GM23338 (cell line): ENCODE results near the gene BAHCC1. TPM values are rescaled to one million over a fixed set of nuclear protein-coding genes. Genes with fewer than 3 reads are reported as not detected.

Source experiments
- ATAC-seq: fragments of 200-7000 bp; cut with Tn5 transposase; 3 replicates; pipeline ENCODE4 v1.9.1; 2020
- DNase-seq: peaks from one replicate; pipeline ENCODE4 v3.0.0-alpha.2; 2015; ENCODE audit warnings: low spot score
- H2AFZ ChIP-seq: fragments of 200-600 bp; sonication (generic); 2 replicates; pipeline ENCODE4 v1.8.0; 2016; ENCODE audit warnings: antibody characterized with exemption, mild to moderate bottlenecking, moderate library complexity
- H3F3A ChIP-seq: fragments of 200-600 bp; sonication (generic); replicated peaks from 2 replicates; pipeline ENCODE4 v1.8.0; 2017; ENCODE audit warnings: antibody characterized with exemption, mixed run types, low read depth
- H3K27ac ChIP-seq: fragments of 200-600 bp; sonication (generic); 2 replicates; pipeline ENCODE4 v1.6.1; 2016; ENCODE audit warnings: low read depth
- H3K27me3 ChIP-seq: fragments of 200-600 bp; sonication (generic); 2 replicates; pipeline ENCODE4 v1.8.0; 2016; ENCODE audit warnings: mild to moderate bottlenecking, mixed run types, moderate library complexity; ENCODE audit not compliant: insufficient read depth
- H3K36me3 ChIP-seq: fragments of 200-600 bp; sonication (generic); 2 replicates; pipeline ENCODE4 v1.8.0; 2016; ENCODE audit warnings: mild to moderate bottlenecking; ENCODE audit not compliant: insufficient read depth
- H3K4me1 ChIP-seq: fragments of 200-600 bp; sonication (generic); 2 replicates; pipeline ENCODE4 v1.8.0; 2016; ENCODE audit warnings: mild to moderate bottlenecking, moderate library complexity; ENCODE audit not compliant: insufficient read depth
- H3K4me2 ChIP-seq: fragments of 200-600 bp; sonication (generic); 2 replicates; pipeline ENCODE4 v1.7.1; 2017; ENCODE audit warnings: mixed run types
- H3K4me3 ChIP-seq: fragments of 200-600 bp; sonication (generic); 2 replicates; pipeline ENCODE4 v1.6.1; 2016; ENCODE audit warnings: mixed run types
- H3K79me2 ChIP-seq: fragments of 200-600 bp; sonication (generic); replicated peaks from 2 replicates; pipeline ENCODE4 v1.8.0; 2017; ENCODE audit warnings: mild to moderate bottlenecking; ENCODE audit not compliant: insufficient read depth
- H3K9me2 ChIP-seq: fragments of 200-600 bp; sonication (generic); 2 replicates; pipeline ENCODE4 v1.8.0; 2017; ENCODE audit not compliant: insufficient read depth
- H4K20me1 ChIP-seq: fragments of 200-600 bp; sonication (generic); replicated peaks from 2 replicates; pipeline ENCODE4 v1.8.0; 2017; ENCODE audit warnings: mild to moderate bottlenecking; ENCODE audit not compliant: insufficient read depth
- H3K27ac Mint-ChIP-seq: 2 replicates; pipeline ENCODE4 v1.8.0; 2020; ENCODE audit warnings: inconsistent platforms, mild to moderate bottlenecking, moderate library complexity, mixed read lengths
- H3K27me3 Mint-ChIP-seq: 3 replicates; pipeline ENCODE4 v1.8.0; 2022; ENCODE audit warnings: low read depth, mild to moderate bottlenecking, moderate library complexity, mixed read lengths, inconsistent platforms; ENCODE audit not compliant: insufficient read depth, poor library complexity
- H3K36me3 Mint-ChIP-seq: 3 replicates; pipeline ENCODE4 v1.8.0; 2021; ENCODE audit warnings: low read depth, mild to moderate bottlenecking, inconsistent platforms, moderate library complexity, mixed read lengths
- H3K4me1 Mint-ChIP-seq: 3 replicates; pipeline ENCODE4 v1.8.0; 2020; ENCODE audit warnings: mild to moderate bottlenecking, inconsistent platforms, mixed read lengths
- H3K4me3 Mint-ChIP-seq: 3 replicates; pipeline ENCODE4 v1.8.0; 2021; ENCODE audit warnings: moderate library complexity, mild to moderate bottlenecking, inconsistent platforms, mixed read lengths
- H3K9me3 Mint-ChIP-seq: 3 replicates; pipeline ENCODE4 v1.8.0; 2020; ENCODE audit warnings: moderate library complexity, mild to moderate bottlenecking, inconsistent platforms, mixed read lengths
- CREB1 ChIP-seq: fragments of 250-450 bp; sonication (Bioruptor Pico); IDR thresholded peaks from 2 replicates; pipeline ENCODE4 v1.5.0; 2020; ENCODE audit warnings: low read depth, mild to moderate bottlenecking, moderate library complexity
- EZH2 ChIP-seq: fragments of 200-600 bp; sonication (generic); IDR thresholded peaks from one replicate; pipeline ENCODE4 v1.8.0; 2017; ENCODE audit warnings: antibody characterized with exemption, mild to moderate bottlenecking, low read depth; ENCODE audit not compliant: unreplicated experiment
- EZH2phosphoT487 ChIP-seq: fragments of 200-600 bp; sonication (generic); IDR thresholded peaks from one replicate; pipeline ENCODE4 v1.8.1; 2018; ENCODE audit warnings: antibody characterized with exemption; ENCODE audit not compliant: unreplicated experiment
- JUNB ChIP-seq: IDR thresholded peaks from one replicate; pipeline ENCODE4 v1.6.1; 2016; ENCODE audit warnings: antibody characterized with exemption; ENCODE audit not compliant: unreplicated experiment
- NANOG ChIP-seq: IDR thresholded peaks from 2 replicates; pipeline ENCODE4 v1.6.1; 2016; ENCODE audit warnings: antibody characterized with exemption, borderline replicate concordance
- STAT1 ChIP-seq: IDR thresholded peaks from one replicate; pipeline ENCODE4 v1.6.1; 2016; ENCODE audit warnings: antibody characterized with exemption; ENCODE audit not compliant: unreplicated experiment
- ZNF114 ChIP-seq: fragments of 250-450 bp; sonication (Bioruptor Pico); IDR thresholded peaks from 2 replicates; pipeline ENCODE4 v1.5.0; 2020; ENCODE audit warnings: mild to moderate bottlenecking, moderate library complexity
- ZNF331 ChIP-seq: fragments of 250-450 bp; sonication (Bioruptor Pico); IDR thresholded peaks from 2 replicates; pipeline ENCODE4 v1.5.0; 2020; ENCODE audit warnings: low read depth, mild to moderate bottlenecking, moderate library complexity
- polyA plus RNA-seq: library from polyadenylated mRNA; unstranded; fragments of >200 nt; fragmentation: Nextera tagmentation; extraction: Ambion mirVana; gene quantifications from 2 replicates; pipeline ENCODE4 v1.2.1, GENCODE V29; 2016
- total RNA-seq: library from RNA; depleted of rRNA; stranded (reverse); fragments of >200 nt; shearing (Covaris generic); gene quantifications from 2 replicates; pipeline ENCODE4 v1.2.3, GENCODE V29; 2014
- TF ChIP-seq, protein P1 (sequence below): fragments of 250-450 bp; sonication (Bioruptor Pico); IDR thresholded peaks from 2 replicates; pipeline ENCODE4 v1.5.0; 2020; ENCODE audit warnings: mild to moderate bottlenecking, moderate library complexity
- TF ChIP-seq, protein P2 (sequence below): IDR thresholded peaks from 2 replicates; pipeline ENCODE4 v1.6.1; 2016; ENCODE audit warnings: antibody characterized with exemption
- TF ChIP-seq, protein P3 (sequence below): IDR thresholded peaks from one replicate; pipeline ENCODE4 v1.6.1; 2018; ENCODE audit warnings: antibody characterized with exemption; ENCODE audit not compliant: unreplicated experiment
- TF ChIP-seq, protein P4 (sequence below), 2 experiments: fragments of 200-600 bp in 1 of 2; sonication (generic) in 1 of 2; conservative IDR thresholded peaks; 2 replicates each; pipeline versions ENCODE4 v1.5.1 to v1.6.1; 2016 to 2017; ENCODE audit warnings: antibody characterized with exemption in 2 of 2, low read depth in 2 of 2, mild to moderate bottlenecking in 2 of 2, moderate library complexity in 1 of 2

BAHCC1 gene
- total and polyA plus RNA-seq, 2 experiments from 2014 or later, result 0.24 to 1.1 TPM

DNA sequence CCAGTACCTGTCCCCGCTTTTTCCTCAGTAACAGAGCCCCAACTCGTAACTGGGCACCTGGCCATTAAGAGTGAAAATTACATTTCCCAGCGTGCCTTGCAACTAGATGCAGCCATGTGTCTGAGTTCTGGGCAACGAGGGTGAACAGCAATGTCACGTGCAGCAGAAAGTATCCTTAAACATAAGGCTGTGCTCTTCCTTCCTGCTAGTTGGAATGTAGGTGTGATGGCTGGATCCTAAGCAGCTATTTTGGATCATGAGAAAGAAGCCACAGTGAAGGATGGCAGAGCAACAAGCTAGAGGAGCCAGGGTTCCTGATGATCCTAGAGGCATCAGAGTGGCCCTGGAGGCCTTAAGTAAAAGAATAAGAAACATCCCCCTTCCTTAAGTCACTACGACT, 81.4 kb downstream of the BAHCC1 start:
- H3K4me1 Mint-ChIP-seq, result no peaks in the 10 kb centered on the region; the same call in 2 of the 3 replicates
- no peaks in the 10 kb centered on the region; the same call in 2 of the 3 replicates for H3K36me3 Mint-ChIP-seq
- H4K20me1 ChIP-seq, result no peaks in the 10 kb centered on the region
- no peak overlapping the region for H2AFZ ChIP-seq
- H3K4me2 ChIP-seq, result no peak overlapping the region
- H3K36me3 ChIP-seq, result no peaks in the 10 kb centered on the region
- H3K27me3 Mint-ChIP-seq, result peaks cover 22% of the 10 kb centered on the region
- H3K4me3 Mint-ChIP-seq, result no peak overlapping the region
- no peak overlapping the region for H3K27ac ChIP-seq
- DNase-seq (no peak), ATAC-seq (no peak)
- H3K4me3 ChIP-seq, result no peak overlapping the region
- peaks cover 6% of the 10 kb centered on the region; the same call in 2 of the 3 replicates for H3K9me3 Mint-ChIP-seq
- H3F3A ChIP-seq, result no peaks in the 10 kb centered on the region
- no peaks in the 10 kb centered on the region for H3K79me2 ChIP-seq
- no peak overlapping the region for H3K27ac Mint-ChIP-seq
- H3K4me1 ChIP-seq, result no peaks in the 10 kb centered on the region
- H3K27me3 ChIP-seq, result peaks cover 17% of the 10 kb centered on the region
- TF ChIP-seq, protein P1, sequence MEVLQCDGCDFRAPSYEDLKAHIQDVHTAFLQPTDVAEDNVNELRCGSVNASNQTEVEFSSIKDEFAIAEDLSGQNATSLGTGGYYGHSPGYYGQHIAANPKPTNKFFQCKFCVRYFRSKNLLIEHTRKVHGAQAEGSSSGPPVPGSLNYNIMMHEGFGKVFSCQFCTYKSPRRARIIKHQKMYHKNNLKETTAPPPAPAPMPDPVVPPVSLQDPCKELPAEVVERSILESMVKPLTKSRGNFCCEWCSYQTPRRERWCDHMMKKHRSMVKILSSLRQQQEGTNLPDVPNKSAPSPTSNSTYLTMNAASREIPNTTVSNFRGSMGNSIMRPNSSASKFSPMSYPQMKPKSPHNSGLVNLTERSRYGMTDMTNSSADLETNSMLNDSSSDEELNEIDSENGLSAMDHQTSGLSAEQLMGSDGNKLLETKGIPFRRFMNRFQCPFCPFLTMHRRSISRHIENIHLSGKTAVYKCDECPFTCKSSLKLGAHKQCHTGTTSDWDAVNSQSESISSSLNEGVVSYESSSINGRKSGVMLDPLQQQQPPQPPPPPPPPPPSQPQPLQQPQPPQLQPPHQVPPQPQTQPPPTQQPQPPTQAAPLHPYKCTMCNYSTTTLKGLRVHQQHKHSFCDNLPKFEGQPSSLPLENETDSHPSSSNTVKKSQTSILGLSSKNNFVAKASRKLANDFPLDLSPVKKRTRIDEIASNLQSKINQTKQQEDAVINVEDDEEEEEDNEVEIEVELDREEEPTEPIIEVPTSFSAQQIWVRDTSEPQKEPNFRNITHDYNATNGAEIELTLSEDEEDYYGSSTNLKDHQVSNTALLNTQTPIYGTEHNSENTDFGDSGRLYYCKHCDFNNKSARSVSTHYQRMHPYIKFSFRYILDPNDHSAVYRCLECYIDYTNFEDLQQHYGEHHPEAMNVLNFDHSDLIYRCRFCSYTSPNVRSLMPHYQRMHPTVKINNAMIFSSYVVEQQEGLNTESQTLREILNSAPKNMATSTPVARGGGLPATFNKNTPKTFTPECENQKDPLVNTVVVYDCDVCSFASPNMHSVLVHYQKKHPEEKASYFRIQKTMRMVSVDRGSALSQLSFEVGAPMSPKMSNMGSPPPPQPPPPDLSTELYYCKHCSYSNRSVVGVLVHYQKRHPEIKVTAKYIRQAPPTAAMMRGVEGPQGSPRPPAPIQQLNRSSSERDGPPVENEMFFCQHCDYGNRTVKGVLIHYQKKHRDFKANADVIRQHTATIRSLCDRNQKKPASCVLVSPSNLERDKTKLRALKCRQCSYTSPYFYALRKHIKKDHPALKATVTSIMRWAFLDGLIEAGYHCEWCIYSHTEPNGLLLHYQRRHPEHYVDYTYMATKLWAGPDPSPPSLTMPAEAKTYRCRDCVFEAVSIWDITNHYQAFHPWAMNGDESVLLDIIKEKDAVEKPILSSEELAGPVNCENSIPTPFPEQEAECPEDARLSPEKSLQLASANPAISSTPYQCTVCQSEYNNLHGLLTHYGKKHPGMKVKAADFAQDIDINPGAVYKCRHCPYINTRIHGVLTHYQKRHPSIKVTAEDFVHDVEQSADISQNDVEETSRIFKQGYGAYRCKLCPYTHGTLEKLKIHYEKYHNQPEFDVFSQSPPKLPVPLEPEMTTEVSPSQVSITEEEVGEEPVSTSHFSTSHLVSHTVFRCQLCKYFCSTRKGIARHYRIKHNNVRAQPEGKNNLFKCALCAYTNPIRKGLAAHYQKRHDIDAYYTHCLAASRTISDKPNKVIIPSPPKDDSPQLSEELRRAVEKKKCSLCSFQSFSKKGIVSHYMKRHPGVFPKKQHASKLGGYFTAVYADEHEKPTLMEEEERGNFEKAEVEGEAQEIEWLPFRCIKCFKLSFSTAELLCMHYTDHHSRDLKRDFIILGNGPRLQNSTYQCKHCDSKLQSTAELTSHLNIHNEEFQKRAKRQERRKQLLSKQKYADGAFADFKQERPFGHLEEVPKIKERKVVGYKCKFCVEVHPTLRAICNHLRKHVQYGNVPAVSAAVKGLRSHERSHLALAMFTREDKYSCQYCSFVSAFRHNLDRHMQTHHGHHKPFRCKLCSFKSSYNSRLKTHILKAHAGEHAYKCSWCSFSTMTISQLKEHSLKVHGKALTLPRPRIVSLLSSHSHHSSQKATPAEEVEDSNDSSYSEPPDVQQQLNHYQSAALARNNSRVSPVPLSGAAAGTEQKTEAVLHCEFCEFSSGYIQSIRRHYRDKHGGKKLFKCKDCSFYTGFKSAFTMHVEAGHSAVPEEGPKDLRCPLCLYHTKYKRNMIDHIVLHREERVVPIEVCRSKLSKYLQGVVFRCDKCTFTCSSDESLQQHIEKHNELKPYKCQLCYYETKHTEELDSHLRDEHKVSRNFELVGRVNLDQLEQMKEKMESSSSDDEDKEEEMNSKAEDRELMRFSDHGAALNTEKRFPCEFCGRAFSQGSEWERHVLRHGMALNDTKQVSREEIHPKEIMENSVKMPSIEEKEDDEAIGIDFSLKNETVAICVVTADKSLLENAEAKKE (CRISPR knock-in tag), result no peak
- TF ChIP-seq ZNF114 (CRISPR knock-in tag) (no peak), STAT1 (no peak), CREB1 (CRISPR knock-in tag) (no peak), NANOG (no peak), EZH2phosphoT487 (no peak), ZNF331 (CRISPR knock-in tag) (no peak), JUNB (no peak), EZH2 (no peak)
- TF ChIP-seq, protein P2, sequence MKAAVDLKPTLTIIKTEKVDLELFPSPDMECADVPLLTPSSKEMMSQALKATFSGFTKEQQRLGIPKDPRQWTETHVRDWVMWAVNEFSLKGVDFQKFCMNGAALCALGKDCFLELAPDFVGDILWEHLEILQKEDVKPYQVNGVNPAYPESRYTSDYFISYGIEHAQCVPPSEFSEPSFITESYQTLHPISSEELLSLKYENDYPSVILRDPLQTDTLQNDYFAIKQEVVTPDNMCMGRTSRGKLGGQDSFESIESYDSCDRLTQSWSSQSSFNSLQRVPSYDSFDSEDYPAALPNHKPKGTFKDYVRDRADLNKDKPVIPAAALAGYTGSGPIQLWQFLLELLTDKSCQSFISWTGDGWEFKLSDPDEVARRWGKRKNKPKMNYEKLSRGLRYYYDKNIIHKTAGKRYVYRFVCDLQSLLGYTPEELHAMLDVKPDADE, result no peak
- TF ChIP-seq, protein P3, sequence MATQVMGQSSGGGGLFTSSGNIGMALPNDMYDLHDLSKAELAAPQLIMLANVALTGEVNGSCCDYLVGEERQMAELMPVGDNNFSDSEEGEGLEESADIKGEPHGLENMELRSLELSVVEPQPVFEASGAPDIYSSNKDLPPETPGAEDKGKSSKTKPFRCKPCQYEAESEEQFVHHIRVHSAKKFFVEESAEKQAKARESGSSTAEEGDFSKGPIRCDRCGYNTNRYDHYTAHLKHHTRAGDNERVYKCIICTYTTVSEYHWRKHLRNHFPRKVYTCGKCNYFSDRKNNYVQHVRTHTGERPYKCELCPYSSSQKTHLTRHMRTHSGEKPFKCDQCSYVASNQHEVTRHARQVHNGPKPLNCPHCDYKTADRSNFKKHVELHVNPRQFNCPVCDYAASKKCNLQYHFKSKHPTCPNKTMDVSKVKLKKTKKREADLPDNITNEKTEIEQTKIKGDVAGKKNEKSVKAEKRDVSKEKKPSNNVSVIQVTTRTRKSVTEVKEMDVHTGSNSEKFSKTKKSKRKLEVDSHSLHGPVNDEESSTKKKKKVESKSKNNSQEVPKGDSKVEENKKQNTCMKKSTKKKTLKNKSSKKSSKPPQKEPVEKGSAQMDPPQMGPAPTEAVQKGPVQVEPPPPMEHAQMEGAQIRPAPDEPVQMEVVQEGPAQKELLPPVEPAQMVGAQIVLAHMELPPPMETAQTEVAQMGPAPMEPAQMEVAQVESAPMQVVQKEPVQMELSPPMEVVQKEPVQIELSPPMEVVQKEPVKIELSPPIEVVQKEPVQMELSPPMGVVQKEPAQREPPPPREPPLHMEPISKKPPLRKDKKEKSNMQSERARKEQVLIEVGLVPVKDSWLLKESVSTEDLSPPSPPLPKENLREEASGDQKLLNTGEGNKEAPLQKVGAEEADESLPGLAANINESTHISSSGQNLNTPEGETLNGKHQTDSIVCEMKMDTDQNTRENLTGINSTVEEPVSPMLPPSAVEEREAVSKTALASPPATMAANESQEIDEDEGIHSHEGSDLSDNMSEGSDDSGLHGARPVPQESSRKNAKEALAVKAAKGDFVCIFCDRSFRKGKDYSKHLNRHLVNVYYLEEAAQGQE, result no peak
- TF ChIP-seq, protein P4, sequence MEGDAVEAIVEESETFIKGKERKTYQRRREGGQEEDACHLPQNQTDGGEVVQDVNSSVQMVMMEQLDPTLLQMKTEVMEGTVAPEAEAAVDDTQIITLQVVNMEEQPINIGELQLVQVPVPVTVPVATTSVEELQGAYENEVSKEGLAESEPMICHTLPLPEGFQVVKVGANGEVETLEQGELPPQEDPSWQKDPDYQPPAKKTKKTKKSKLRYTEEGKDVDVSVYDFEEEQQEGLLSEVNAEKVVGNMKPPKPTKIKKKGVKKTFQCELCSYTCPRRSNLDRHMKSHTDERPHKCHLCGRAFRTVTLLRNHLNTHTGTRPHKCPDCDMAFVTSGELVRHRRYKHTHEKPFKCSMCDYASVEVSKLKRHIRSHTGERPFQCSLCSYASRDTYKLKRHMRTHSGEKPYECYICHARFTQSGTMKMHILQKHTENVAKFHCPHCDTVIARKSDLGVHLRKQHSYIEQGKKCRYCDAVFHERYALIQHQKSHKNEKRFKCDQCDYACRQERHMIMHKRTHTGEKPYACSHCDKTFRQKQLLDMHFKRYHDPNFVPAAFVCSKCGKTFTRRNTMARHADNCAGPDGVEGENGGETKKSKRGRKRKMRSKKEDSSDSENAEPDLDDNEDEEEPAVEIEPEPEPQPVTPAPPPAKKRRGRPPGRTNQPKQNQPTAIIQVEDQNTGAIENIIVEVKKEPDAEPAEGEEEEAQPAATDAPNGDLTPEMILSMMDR (conservative IDR thresholded peaks at IDR 0.05; ENCODE audit: low read depth in 2 of 2), result no peak
- no peaks in the 10 kb centered on the region for H3K9me2 ChIP-seq
